GM12865 (cell line): ENCODE data around the gene ATXN1.

Experiments used
- DNase-seq: peaks from one replicate; pipeline ENCODE4 v3.0.0; 2010; ENCODE audit warnings: low read depth
- H3K4me3 ChIP-seq: 2 replicates; pipeline ENCODE4 v1.5.1; 2011; ENCODE audit warnings: mild to moderate bottlenecking, low read depth, low read length, control low read depth
- TF ChIP-seq, protein P1 (sequence below): IDR thresholded peaks from 2 replicates; pipeline ENCODE4 v1.5.1; 2011; ENCODE audit warnings: low read length, control low read depth, low read depth, inconsistent platforms; ENCODE audit not compliant: insufficient read depth; ENCODE audit errors: missing control alignments

The ATXN1 gene

DNA sequence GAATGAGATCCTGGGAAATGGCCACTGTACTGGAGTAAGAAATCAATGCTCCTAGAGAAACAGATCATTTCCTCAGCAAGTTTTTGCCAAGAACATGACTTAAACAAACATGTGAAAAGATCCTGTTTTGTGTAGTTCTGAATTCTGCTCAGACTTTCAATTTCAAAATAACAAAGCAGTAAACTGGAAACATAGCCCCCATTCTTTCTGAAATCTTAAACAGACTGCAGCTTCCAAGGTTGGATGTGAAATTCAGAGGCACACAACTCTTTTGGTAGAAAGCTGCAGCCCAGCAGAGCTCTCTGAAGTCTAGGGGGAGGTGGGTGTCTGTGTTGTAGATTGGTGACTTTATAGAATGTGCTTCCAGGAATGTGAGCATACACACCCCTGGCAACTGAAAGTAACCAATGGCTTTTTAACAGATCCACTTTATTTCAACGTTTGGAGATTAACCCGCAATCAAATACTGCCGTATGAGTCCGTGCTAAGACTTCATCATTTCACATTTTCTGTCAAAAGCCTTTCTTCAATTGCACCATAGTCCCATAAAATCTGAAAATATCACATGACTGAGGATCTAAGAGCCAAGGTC lies 86.4 kb downstream of the ATXN1 start:
- no peak overlapping the region for H3K4me3 ChIP-seq
- DNase-seq, result no peak
- TF ChIP-seq, protein P1, sequence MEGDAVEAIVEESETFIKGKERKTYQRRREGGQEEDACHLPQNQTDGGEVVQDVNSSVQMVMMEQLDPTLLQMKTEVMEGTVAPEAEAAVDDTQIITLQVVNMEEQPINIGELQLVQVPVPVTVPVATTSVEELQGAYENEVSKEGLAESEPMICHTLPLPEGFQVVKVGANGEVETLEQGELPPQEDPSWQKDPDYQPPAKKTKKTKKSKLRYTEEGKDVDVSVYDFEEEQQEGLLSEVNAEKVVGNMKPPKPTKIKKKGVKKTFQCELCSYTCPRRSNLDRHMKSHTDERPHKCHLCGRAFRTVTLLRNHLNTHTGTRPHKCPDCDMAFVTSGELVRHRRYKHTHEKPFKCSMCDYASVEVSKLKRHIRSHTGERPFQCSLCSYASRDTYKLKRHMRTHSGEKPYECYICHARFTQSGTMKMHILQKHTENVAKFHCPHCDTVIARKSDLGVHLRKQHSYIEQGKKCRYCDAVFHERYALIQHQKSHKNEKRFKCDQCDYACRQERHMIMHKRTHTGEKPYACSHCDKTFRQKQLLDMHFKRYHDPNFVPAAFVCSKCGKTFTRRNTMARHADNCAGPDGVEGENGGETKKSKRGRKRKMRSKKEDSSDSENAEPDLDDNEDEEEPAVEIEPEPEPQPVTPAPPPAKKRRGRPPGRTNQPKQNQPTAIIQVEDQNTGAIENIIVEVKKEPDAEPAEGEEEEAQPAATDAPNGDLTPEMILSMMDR, result no peak

DNA sequence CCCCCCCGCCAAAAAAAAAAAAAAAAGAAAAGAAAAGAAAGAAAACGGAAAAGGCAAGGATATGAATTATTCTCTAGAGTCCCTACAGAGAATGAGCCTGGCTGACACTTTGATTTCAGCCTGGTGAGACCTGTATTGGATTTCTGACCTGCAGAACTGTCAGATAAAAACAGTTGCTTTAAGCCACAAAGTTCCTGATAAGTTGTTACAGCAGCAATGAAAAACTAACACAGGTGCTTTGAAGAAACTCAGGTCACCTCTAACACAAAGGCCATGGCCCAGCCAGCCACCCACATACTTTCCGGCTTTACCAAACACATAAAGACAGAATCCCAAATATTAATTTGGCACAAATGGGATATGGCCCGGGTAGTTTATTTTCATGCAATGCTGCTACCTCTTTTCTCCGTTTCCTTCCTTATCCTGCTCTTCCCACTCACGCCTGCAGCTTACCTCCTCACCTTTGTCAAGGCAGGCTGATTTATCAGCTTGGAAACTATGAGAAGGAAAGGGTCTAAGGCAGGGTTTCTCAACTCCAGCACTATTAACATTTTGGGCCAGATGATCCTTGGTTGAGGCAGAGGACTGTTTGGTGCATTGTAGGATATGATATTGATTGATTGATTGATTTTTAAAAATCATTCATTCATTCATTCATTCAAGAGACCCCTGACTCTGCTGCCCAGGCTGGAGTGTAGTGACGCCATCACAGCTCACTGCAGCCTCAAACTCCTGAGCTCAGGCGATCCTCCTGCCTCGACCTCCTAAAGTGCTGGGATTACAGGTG lies 88.1 kb downstream of the ATXN1 start:
- H3K4me3 ChIP-seq, result no peak overlapping the region
- TF ChIP-seq, protein P1, result no peak
- no peak for DNase-seq

DNA sequence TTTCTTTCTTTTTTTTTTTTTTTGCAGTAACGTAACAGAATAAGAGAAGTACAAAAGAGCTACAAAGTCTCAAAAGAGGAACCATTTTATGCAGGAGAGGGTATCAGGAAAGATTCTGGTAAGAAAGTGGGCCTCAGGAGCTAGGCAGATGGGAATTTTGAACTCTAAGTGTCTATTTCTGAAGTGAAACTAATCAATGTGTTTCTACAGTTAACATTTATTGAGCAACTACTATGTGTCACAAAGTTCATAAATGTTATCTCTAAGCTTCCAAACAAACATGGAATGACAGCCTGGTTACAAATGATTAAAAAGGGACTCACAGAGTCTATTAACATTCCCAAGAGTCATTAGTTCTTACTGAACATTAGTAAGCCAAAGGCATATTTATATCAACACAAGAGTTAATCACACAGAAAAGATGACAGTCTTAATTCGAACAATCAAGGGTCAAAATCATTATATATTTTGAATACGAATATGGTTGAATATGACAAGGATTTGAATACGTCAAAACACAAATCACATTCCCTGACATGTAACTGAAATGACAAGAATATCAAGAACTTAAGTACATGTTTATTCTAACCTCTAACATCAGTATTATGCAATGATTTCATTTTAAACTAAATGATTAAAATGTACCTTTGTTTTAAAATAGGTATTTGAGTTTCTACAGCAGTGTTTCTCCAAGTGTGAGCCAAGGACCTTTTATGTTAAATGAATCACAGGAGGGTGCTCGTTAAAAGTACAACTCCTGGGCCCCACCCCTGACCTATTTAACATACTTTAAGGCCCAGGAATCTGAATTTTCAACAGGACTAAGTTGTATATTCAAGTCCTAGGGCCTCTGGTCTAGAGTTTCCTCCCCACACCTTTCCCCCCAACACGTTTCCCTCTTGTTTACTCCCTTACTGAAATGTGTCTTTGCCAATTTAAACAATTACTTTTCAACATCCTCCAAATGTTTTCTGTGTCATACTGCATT lies 89.7 kb downstream of the ATXN1 start:
- no peak for DNase-seq
- no peak overlapping the region for H3K4me3 ChIP-seq
- TF ChIP-seq, protein P1, result no peak

DNA sequence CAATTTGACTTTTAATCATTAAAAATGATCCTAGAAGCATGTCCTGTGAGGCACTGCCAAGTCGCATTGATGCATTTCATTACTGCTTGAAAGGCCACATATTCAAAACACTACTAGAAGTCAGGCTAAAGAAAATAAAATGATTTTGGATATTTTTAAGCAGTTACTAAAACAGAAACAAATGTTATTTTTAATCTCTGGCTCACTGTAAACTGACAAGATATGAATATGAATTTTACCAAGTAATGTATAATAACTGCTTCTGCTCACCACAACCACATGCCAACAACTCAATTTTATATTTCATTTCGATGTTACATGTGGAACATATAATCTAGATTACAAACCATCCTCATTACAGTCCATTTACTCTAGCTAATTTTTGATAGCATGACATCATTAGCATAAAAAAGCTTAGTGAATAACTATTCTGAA lies 90.6 kb downstream of the ATXN1 start:
- TF ChIP-seq, protein P1, result no peak
- H3K4me3 ChIP-seq, result no peak overlapping the region
- peak; percentile 49 for DNase-seq

DNA sequence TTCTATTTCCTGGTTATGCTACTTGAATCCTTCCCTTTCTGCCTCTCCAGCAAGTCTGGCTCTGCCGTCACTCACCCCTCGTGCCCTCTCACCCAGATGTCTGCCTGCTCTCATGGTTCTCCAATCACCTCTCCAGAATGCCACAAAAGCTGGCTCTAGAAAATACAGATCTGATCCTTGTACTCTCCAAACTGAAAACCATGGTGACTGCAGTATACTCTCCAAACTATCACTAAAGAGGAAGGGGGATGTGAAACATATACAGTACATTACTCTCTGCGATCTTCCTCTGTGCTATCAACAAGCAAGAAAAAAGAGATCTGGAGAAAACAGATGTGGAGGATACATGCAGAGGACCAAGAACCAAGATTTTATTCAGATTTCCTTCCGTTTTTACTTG lies 91.1 kb downstream of the ATXN1 start:
- TF ChIP-seq, protein P1, result no peak
- H3K4me3 ChIP-seq, result no peak overlapping the region
- peak; percentile 27 for DNase-seq

DNA sequence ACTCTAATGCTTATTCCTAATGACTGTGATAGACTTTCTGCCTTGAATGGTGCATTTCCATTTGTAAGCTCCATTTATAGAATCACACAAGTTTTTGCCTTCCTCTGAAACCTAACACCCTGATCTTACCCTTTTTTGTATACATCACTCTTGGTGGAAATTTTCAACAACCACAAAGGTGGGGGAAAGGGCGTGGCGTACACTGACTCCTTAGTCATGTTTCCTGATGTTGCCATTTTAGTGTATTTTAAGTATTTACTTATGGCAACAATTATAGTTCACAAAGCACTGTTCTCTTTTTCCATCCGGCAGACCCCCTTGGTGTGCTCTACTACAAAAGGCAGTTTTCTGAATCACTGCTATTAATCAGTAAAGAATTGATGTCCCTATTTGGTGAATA lies 92.0 kb downstream of the ATXN1 start:
- TF ChIP-seq, protein P1, result no peak
- no peak overlapping the region for H3K4me3 ChIP-seq
- DNase-seq, result peak; percentile 35
